HUES6 (cell line): ENCODE results near the gene KLHDC3.
A peak's percentile ranks its signal among the peaks of the same experiment; 100 is the strongest.

Source experiments
- H3K27ac ChIP-seq: 2 replicates; pipeline ENCODE4 v1.7.0; 2013; ENCODE audit warnings: low read depth, mild to moderate bottlenecking, low read length, inconsistent platforms
- H3K27me3 ChIP-seq: 2 replicates; pipeline ENCODE4 v1.6.1; 2013; ENCODE audit warnings: low read length; ENCODE audit not compliant: control insufficient read depth, insufficient read depth
- H3K36me3 ChIP-seq: 2 replicates; pipeline ENCODE4 v1.6.1; 2013; ENCODE audit warnings: low read length; ENCODE audit not compliant: control insufficient read depth, insufficient read depth
- H3K4me1 ChIP-seq: 2 replicates; pipeline ENCODE4 v1.6.1; 2013; ENCODE audit warnings: low read length; ENCODE audit not compliant: control insufficient read depth, insufficient read depth
- H3K4me3 ChIP-seq: 2 replicates; pipeline ENCODE4 v1.5.1; 2013; ENCODE audit warnings: low read depth, low read length
- H3K9ac ChIP-seq: one replicate; pipeline ENCODE4 v1.6.1; 2013; ENCODE audit warnings: mild to moderate bottlenecking, low read length
- H3K9me3 ChIP-seq: 2 replicates; pipeline ENCODE4 v1.6.1; 2013; ENCODE audit warnings: low read depth, low read length; ENCODE audit not compliant: control insufficient read depth, insufficient read depth

Gene KLHDC3

GRCh38 chr6:42974919-42975505 lies 39.0 kb upstream of the KLHDC3 start:
- H3K4me1 ChIP-seq: peaks cover 18% of the 10 kb centered on the region
- H3K9ac ChIP-seq: no peak overlapping the region
- H3K27ac ChIP-seq: no peak overlapping the region
- no peak overlapping the region for H3K4me3 ChIP-seq
- no peaks in the 10 kb centered on the region for H3K27me3 ChIP-seq
- peaks cover 5% of the 10 kb centered on the region; the same call in 1 of the 2 replicates for H3K36me3 ChIP-seq
- H3K9me3 ChIP-seq: no peaks in the 10 kb centered on the region

- Histone ChIP-seq H3K4me3 (peak overlapping the region; percentile 73), H3K27me3 (no peaks in the 10 kb centered on the region), H3K9me3 (no peaks in the 10 kb centered on the region), H3K27ac (peak overlapping the region; percentile 71; the same call in 1 of the 2 replicates), H3K4me1 (peaks cover 5% of the 10 kb centered on the region; the same call in 1 of the 2 replicates), H3K9ac (peak overlapping the region; percentile 70), H3K36me3 (peaks cover 4% of the 10 kb centered on the region; the same call in 1 of the 2 replicates)
These were observed 35.6 kb upstream of the KLHDC3 start for GRCh38 chr6:42978487-42978838.

DNA sequence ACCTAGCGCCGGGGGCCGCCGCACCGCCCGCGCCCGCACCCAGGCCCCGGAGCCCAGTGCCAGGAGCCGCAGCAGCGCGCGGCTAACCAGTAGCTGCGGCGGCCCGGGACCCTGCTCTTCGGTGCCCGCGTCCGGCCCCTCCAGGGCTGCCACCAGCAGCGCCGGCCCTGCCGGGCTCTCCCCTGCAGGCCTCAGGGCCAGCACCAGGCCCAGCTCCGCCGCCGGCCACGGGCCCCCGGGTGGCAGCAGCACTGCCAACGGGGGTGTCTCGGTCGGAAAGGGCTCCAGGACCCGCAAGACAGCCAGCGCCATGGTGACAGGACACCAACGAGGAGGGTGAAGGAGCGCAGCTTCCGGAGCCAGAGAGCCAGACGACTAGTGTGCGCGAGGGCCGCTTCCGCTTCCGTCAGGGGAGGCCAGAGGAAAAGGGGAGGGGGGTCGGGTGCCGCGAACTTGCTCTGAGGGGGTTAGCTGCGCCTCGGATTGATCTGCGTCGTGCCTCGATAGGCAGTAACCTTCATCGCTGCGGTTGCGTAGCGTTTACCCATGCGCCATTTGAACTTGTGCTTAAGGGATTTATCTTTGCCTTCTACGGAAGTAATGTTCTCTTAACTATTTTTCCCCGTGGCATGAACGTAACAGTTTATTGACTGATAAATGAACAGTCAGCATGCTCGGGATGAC lies 35.1 kb upstream of the KLHDC3 start, which contains the start of gene PEX6:
TSS of gene PEX6 (minus strand) at position 343 of the 684 bp plus-strand sequence. CDS start at position 312, 31 bp downstream.
- Histone ChIP-seq H3K9ac (peak within 1 kb of the TSS; percentile 70), H3K9me3 (no peaks in the 10 kb centered on the region), H3K36me3 (no peaks in the 10 kb centered on the region), H3K4me3 (peak within 1 kb of the TSS; percentile 73), H3K27me3 (no peaks in the 10 kb centered on the region), H3K27ac (peak within 1 kb of the TSS; percentile 71; the same call in 1 of the 2 replicates), H3K4me1 (peaks cover 5% of the 10 kb centered on the region; the same call in 1 of the 2 replicates)

DNA sequence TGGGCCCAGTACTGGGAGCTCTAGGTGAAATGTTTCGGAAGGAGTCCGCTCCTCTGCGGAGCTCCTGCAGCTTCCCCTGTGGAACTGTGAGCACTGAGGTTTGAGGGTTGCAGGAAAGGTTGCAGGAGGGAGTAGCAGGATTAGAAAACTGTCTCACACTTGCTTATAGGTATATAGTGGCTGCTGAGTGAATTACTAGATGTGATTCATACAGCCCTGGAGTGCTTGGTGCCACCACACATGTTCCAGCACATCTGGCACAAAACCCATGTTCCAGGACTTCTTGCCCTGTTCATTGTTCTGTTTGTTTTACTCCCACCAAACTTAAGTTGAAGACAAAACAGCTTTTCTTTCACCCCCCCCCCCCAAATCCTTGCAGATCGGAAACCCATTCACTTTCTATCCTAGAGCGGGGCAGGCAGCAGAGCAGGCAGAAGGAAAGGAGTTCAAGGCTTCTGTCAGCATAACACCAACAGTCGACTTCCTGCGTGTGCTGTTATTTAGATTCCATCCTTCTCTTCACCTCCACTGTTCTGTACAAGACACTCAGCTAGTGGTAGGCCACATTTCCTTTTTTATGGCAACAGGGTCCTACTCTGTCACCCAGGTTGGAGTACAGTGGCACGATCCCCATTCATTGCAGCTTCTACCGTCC lies 34.4 kb upstream of the KLHDC3 start:
- no peaks in the 10 kb centered on the region for H3K9me3 ChIP-seq
- peak overlapping the region; percentile 36; the same call in 1 of the 2 replicates for H3K27ac ChIP-seq
- peaks cover 5% of the 10 kb centered on the region; the same call in 1 of the 2 replicates for H3K4me1 ChIP-seq
- H3K27me3 ChIP-seq: no peaks in the 10 kb centered on the region
- H3K4me3 ChIP-seq: peak overlapping the region; percentile 73
- H3K36me3 ChIP-seq: no peaks in the 10 kb centered on the region
- peak overlapping the region; percentile 70 for H3K9ac ChIP-seq

DNA sequence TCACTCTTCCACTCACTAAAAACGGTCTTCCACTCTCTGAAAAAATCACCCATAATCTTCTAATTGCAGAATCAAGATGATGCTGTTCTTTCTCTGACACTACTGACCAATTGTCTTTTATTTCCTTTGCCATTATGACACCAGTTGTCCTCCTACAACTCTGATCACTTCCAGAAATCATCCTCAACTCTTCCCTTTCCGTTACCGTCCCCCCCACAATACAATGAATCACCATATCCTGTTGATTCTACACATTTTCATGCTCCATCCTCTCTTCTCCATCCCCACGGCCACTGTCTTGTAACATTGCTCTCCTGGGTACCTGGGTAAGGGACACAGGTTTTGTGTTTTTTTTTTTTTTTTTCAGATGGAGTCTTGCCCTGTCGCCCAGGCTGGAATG lies 32.2 kb upstream of the KLHDC3 start:
- H3K27ac ChIP-seq: no peak overlapping the region
- peaks cover 8% of the 10 kb centered on the region for H3K4me1 ChIP-seq

GRCh38 chr6:42984001-42984923 lies 29.8 kb upstream of the KLHDC3 start, which contains the start of gene PPP2R5D:
Gene PPP2R5D, plus strand, starts transcription at chr6:42984570. Its CDS starts 108 bp downstream, at chr6:42984678.
- H3K27me3 ChIP-seq: no peaks in the 10 kb centered on the region
- peak within 1 kb of the TSS; percentile 73 for H3K4me3 ChIP-seq
- peak within 1 kb of the TSS; percentile 5; the same call in 1 of the 2 replicates for H3K27ac ChIP-seq
- peaks cover 5% of the 10 kb centered on the region; the same call in 1 of the 2 replicates for H3K36me3 ChIP-seq
- no peaks in the 10 kb centered on the region for H3K9me3 ChIP-seq
- H3K4me1 ChIP-seq: peaks cover 8% of the 10 kb centered on the region
- H3K9ac ChIP-seq: peak within 1 kb of the TSS; percentile 68

More for the DNA sequence above, 32.2 kb upstream of the KLHDC3 start:
- Histone ChIP-seq H3K36me3 (no peaks in the 10 kb centered on the region), H3K4me3 (no peak overlapping the region), H3K9me3 (no peaks in the 10 kb centered on the region), H3K27me3 (no peaks in the 10 kb centered on the region), H3K9ac (no peak overlapping the region)

DNA sequence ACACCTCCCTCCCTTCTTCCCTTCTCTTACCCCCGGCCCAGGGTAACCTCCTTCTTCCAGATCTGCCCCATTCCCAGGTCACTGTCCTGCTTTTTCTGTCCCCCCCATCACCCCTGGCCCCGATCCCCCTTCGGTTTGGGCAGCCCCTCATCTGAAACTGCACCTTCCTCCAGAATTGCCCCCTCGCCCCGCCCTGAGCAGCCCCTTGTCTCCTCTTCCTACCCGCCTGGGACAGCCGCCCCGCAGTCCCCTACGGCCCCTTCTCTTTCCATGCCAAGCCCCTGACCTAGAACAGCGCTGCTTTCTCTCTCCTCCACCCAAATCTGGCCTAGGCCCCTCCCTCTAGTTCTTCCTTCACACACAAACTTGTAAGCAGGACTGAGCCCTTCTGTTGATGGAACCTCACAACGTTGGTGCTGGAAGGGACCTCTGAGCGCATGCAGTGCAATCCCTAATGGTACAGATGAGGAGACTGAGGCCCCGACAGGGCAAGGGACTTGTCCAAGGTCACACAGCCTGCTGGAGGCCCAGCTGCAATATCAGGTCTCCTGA lies 29.0 kb upstream of the KLHDC3 start:
- H3K36me3 ChIP-seq: peaks cover 12% of the 10 kb centered on the region
- H3K9ac ChIP-seq: peak overlapping the region; percentile 64
- H3K27me3 ChIP-seq: no peaks in the 10 kb centered on the region
- no peaks in the 10 kb centered on the region for H3K9me3 ChIP-seq
- H3K4me1 ChIP-seq: peaks cover 3% of the 10 kb centered on the region; the same call in 1 of the 2 replicates
- H3K27ac ChIP-seq: no peak overlapping the region
- peak overlapping the region; percentile 73 for H3K4me3 ChIP-seq

GRCh38 chr6:42987533-42988451 lies 26.3 kb upstream of the KLHDC3 start:
- Histone ChIP-seq H3K36me3 (peaks cover 28% of the 10 kb centered on the region), H3K4me1 (peaks cover 3% of the 10 kb centered on the region; the same call in 1 of the 2 replicates), H3K4me3 (no peak overlapping the region), H3K9me3 (no peaks in the 10 kb centered on the region), H3K27me3 (no peaks in the 10 kb centered on the region), H3K9ac (no peak overlapping the region), H3K27ac (no peak overlapping the region)

DNA sequence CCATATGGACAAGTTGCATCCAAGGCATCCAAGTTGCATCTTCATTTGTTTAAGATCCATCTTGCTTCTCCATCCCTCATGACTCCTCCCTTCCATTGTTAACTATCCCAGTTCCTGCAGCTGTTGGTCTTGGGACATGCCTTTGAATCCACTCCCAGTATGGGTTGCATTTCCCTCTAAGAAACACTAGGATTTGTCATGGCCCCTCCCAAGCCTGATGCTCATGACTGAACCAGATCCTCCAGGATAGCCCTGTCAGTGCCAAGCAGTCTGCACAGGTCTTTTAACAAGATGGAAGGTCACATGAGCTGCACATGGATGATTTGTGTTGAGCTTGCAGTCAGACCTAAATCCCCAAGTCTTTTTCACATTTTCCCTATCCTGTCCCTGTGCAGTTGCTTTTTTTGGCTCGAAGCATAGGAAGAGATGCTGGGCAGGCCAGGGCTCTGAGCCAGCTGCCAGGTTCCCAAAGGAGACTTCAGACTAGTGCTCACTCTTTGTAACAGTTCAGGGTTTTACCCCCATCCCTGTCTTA lies 25.5 kb upstream of the KLHDC3 start:
- no peak overlapping the region for H3K27ac ChIP-seq
- no peaks in the 10 kb centered on the region for H3K9me3 ChIP-seq
- H3K4me1 ChIP-seq: peaks cover 3% of the 10 kb centered on the region; the same call in 1 of the 2 replicates
- H3K9ac ChIP-seq: no peak overlapping the region
- H3K4me3 ChIP-seq: no peak overlapping the region
- no peaks in the 10 kb centered on the region for H3K27me3 ChIP-seq
- H3K36me3 ChIP-seq: peaks cover 28% of the 10 kb centered on the region
